Measurements from ENCODE around the gene KCNV2.

The KCNV2 gene

DNA sequence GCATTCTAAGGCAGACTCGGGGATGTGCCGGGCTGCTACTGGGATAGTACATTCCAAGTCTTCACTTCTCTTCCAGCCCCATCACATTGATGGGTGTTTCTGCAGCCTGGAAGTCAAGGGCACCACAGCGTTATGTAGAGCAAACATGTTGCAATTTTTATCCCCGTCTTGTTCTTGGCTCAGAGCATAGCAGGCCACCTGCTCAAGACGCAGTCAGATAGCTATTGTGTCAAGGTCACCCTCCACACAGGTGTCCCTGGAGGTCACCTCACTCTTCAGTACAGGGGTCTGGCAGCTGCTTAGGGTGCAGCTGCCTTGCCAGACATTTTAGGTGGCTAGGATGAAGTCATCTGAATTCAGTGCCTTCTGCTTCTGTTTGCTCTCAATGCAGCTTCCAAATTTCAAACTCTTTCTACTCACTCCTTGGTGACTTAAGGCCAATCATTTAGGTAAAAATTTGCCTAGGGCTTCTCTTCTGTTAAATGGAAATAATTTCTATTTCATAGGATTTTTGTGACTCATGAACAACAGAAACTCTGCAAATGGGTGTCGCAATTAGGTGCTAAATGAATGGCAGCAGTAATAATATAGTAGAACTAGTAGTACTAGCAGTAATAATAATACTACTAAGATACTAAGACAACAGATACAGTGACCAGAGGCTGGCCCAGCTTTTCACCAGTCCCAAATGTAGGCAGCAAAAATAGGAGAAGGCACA is 24.3 kb downstream of the KCNV2 start:
- H3K9ac ChIP-seq (ENCODE audit: low read length) = no peak overlapping the region
- H3K9me3 ChIP-seq (ENCODE audit: control insufficient read depth, low read length) = no peaks in the 10 kb centered on the region
- H3K36me3 ChIP-seq (ENCODE audit: control insufficient read depth, insufficient read depth, low read length) = no peaks in the 10 kb centered on the region
- no peak overlapping the region for H3K4me3 ChIP-seq (ENCODE audit: low read length)
- H3K27me3 ChIP-seq (ENCODE audit: control insufficient read depth, insufficient read depth, low read length) = no peaks in the 10 kb centered on the region
- no peaks in the 10 kb centered on the region for H3K4me1 ChIP-seq (ENCODE audit: control insufficient read depth, insufficient read depth, low read length)

DNA sequence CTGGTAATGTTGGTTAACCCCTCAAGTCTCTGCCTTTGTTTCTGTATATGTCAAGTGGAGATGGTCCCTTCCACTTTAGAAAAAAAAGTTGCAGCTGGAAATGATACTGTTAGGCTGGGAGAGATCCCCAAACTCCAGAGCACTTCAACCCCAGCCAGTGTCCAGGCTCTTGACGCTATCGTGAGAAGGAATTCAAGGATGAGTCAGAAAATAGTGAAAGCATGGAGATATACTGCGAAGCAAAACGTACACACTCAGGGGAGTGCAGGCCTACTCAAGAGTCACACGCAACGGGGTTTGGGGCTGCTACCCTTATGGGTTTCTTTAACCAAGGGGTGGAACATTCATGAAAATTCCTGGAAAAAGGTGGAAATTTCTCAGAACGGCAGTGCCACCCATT is 24.9 kb downstream of the KCNV2 start:
- no peak overlapping the region for H3K4me3 ChIP-seq (ENCODE audit: low read length)
- no peaks in the 10 kb centered on the region for H3K36me3 ChIP-seq (ENCODE audit: control insufficient read depth, insufficient read depth, low read length)
- no peaks in the 10 kb centered on the region for H3K9me3 ChIP-seq (ENCODE audit: control insufficient read depth, low read length)
- no peaks in the 10 kb centered on the region for H3K27me3 ChIP-seq (ENCODE audit: control insufficient read depth, insufficient read depth, low read length)
- no peak overlapping the region for H3K9ac ChIP-seq (ENCODE audit: low read length)
- H3K4me1 ChIP-seq (ENCODE audit: control insufficient read depth, insufficient read depth, low read length) = no peaks in the 10 kb centered on the region

DNA sequence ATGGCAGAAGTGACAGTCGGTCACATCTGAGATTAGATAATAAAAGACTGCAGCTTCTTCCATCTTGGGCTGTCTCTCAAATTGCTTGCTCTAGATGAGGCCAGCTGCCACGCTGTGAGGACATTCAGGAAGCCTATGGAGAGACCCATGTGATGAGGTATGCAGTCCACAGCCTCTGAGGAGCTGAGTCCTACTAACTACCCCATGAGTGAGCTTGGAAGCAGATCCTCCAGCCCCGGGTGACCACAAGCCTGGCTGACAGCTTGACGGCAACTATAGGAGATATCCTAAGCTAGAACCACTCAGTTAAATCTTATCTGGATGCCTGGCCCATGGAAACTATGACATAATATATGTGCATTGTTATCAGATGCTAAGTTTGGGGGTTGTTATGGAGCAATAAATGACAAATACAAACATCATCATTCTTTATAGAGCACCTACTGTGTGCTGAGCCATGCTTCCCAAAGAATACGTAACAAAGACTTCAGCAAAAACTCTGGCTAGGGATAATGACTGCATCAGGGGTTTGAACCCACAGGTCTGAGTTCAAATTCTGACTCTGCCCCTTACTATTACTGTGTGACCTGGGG is 26.7 kb downstream of the KCNV2 start:
- no peaks in the 10 kb centered on the region for H3K9me3 ChIP-seq (ENCODE audit: control insufficient read depth, low read length)
- H3K36me3 ChIP-seq (ENCODE audit: control insufficient read depth, insufficient read depth, low read length) = no peaks in the 10 kb centered on the region
- H3K4me1 ChIP-seq (ENCODE audit: control insufficient read depth, insufficient read depth, low read length) = no peaks in the 10 kb centered on the region
- no peak overlapping the region for H3K4me3 ChIP-seq (ENCODE audit: low read length)
- no peak overlapping the region for H3K9ac ChIP-seq (ENCODE audit: low read length)
- no peaks in the 10 kb centered on the region for H3K27me3 ChIP-seq (ENCODE audit: control insufficient read depth, insufficient read depth, low read length)

DNA sequence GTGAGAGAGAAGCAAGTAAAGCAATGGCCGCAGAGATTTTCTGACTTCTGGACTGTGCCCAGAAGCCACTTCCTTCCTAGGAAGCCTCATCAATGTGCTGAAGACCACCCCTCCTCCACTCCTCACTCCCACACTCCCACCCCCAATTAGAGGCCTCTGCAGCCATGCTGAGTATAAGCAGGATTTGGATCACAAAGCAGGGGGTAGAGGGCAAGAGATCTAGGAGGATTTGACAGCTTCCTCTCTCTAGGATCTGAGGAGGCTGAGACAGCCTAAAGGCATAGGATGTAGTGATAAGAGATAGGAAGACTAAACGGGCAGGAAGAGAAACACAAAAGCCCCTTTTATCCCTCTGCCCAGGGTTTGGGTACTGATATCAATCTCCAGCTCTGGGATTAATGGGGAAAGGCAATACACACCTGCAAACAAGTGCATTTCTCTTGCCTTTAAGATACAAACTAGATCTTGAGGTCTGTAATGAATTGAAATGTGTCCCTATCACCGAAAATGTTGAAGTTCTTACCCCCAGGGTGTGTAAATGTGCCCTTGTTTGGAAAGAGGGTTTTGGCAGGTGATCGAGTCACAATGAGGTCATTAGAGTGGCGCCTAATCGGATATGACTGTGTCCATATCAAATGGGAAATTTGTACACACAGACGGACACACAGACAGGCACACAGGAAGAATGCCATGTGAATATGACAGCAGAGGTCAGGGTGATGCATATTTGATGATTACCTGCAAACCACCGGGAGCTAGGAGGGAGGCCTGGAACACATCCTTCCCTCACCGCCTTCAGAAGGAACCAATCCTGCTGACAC is 28.5 kb downstream of the KCNV2 start:
- Histone ChIP-seq H3K36me3 (ENCODE audit: control insufficient read depth, insufficient read depth, low read length) (no peaks in the 10 kb centered on the region), H3K4me1 (ENCODE audit: control insufficient read depth, insufficient read depth, low read length) (no peaks in the 10 kb centered on the region), H3K9me3 (ENCODE audit: control insufficient read depth, low read length) (no peaks in the 10 kb centered on the region), H3K9ac (ENCODE audit: low read length) (no peak overlapping the region), H3K27me3 (ENCODE audit: control insufficient read depth, insufficient read depth, low read length) (no peaks in the 10 kb centered on the region), H3K4me3 (ENCODE audit: low read length) (no peak overlapping the region)

DNA sequence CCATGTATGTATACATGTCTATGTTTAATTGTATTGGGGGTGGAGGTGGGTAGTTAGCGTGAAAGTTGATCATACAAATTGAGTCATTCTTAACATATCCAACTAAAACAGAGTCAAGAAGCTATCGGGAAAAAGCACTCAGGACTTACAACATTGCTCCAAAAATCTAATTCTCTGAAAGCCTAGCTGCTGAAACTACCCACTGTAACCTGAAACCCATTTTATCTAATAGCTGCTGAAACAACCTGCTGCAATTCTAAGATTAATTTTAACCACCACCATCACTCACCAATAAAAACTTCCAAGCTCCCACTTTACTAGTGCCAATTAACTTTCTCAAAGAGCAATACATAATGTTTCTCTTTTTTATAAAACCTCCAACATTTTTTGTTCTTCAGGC is 32.2 kb downstream of the KCNV2 start:
- H3K36me3 ChIP-seq (ENCODE audit: control insufficient read depth, insufficient read depth, low read length) = no peaks in the 10 kb centered on the region
- no peak overlapping the region for H3K4me3 ChIP-seq (ENCODE audit: low read length)
- H3K9me3 ChIP-seq (ENCODE audit: control insufficient read depth, low read length) = no peaks in the 10 kb centered on the region
- H3K27me3 ChIP-seq (ENCODE audit: control insufficient read depth, insufficient read depth, low read length) = no peaks in the 10 kb centered on the region
- no peak overlapping the region for H3K9ac ChIP-seq (ENCODE audit: low read length)
- H3K4me1 ChIP-seq (ENCODE audit: control insufficient read depth, insufficient read depth, low read length) = no peaks in the 10 kb centered on the region

DNA sequence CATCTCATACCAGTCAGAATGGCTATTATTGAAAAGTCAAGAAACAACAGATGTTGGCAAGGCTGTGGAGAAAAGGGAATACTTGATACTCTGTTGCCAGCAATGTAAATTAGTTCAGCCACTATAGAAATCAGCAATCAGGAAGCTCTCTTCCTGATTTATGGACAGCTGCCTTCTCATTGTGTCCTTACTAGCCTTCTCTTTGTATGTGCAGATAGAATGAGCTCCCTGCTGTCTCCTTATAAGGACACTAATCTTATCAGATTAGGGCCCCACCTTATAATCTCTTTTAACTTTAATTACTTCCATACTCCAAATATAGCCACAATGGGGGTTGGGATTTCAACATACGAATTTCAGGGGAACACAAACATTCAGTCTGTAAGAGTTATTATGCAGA is 38.0 kb downstream of the KCNV2 start:
- Histone ChIP-seq H3K27me3 (ENCODE audit: control insufficient read depth, insufficient read depth, low read length) (no peaks in the 10 kb centered on the region), H3K4me3 (ENCODE audit: low read length) (no peak overlapping the region), H3K9ac (ENCODE audit: low read length) (no peak overlapping the region), H3K4me1 (ENCODE audit: control insufficient read depth, insufficient read depth, low read length) (no peaks in the 10 kb centered on the region), H3K36me3 (ENCODE audit: control insufficient read depth, insufficient read depth, low read length) (no peaks in the 10 kb centered on the region), H3K9me3 (ENCODE audit: control insufficient read depth, low read length) (no peaks in the 10 kb centered on the region)

DNA sequence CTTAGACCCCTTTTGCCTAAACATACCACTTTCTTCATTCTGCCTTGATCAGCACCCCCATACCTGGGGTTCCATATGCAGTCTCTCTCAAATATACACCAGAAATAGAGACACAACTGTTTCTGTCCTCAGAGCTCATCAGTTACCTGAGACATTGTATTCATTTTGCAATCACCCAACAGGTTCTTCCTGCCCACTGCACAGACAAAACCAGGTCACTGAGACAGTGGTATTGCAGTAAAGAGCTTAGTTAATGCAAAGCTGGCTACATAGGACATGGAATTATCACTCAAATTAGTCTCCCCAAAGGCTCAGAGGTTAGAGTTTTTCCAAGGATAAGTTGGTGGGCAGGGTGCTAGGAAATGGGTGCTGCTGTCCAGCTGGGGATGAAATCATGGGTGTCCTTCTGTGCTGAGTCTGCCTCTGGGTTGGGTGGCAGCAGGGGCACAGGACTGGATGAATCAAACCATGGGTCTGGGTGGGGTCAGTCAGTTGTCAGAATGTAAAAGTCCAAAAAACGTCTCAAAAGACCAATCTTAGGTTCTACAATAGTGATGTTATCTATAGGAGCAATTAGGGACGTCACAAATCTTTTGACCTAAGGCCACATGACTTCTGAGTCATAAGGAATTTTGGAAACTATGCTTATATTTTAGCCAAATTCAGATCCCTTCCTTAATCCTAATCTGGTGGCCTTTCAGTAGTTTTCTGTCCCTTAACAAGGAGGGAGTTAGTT is 41.0 kb downstream of the KCNV2 start:
- Histone ChIP-seq H3K27me3 (ENCODE audit: control insufficient read depth, insufficient read depth, low read length) (no peaks in the 10 kb centered on the region), H3K36me3 (ENCODE audit: control insufficient read depth, insufficient read depth, low read length) (no peaks in the 10 kb centered on the region), H3K4me1 (ENCODE audit: control insufficient read depth, insufficient read depth, low read length) (peaks cover 6% of the 10 kb centered on the region), H3K4me3 (ENCODE audit: low read length) (no peak overlapping the region), H3K9ac (ENCODE audit: low read length) (no peak overlapping the region), H3K9me3 (ENCODE audit: control insufficient read depth, low read length) (no peaks in the 10 kb centered on the region)

DNA sequence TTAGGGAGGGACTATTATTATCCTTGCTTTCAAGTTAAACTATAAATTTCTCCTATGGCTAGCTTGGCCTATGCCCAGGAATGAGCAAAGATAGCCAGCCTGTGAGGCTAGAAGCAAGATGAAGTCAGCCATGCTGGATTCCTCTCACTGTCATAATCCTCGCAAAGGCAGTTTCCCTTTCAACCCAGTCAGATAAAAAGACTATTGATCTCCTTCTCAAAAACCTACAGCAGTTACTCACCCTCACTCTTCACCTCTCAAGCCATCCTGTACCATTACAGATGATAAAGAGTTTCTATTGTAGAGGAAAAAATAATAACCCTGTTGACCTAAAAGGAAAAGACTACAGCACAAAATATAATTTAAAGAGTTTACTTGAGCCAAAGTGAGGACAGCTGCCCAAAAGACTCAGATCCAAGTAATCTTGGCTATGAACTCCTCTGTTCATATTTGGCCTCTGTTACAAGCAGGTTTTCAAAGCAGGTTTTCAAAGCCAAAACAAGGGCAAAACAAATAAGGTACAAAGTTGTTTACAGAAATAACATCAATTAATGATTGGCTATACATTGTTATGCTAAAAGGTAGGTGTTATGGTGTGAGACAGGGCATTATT is 41.7 kb downstream of the KCNV2 start:
- Histone ChIP-seq H3K27me3 (ENCODE audit: control insufficient read depth, insufficient read depth, low read length) (no peaks in the 10 kb centered on the region), H3K4me3 (ENCODE audit: low read length) (no peak overlapping the region), H3K9ac (ENCODE audit: low read length) (no peak overlapping the region), H3K4me1 (ENCODE audit: control insufficient read depth, insufficient read depth, low read length) (peaks cover 6% of the 10 kb centered on the region), H3K9me3 (ENCODE audit: control insufficient read depth, low read length) (no peaks in the 10 kb centered on the region), H3K36me3 (ENCODE audit: control insufficient read depth, insufficient read depth, low read length) (no peaks in the 10 kb centered on the region)

DNA sequence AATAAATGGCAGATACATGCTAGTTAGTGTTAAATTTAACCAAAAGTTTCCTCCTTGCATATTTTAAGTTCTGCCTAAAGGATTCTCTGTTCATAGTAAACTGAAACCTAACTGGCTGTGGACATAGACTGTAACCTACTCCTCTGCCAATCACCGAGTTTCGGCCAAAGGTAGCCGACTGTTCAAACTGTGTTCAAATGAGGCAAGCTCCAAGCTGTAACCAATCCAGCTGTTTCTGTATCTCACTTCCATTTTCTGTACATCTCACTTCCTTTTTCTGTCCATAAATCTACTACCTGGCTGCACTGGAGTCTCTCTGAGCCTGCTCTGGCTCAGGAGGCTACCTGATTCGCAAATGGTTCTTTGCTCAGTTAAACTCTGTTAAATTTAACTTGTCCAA is 44.1 kb downstream of the KCNV2 start:
- Histone ChIP-seq H3K4me3 (ENCODE audit: low read length) (no peak overlapping the region), H3K27me3 (ENCODE audit: control insufficient read depth, insufficient read depth, low read length) (no peaks in the 10 kb centered on the region), H3K4me1 (ENCODE audit: control insufficient read depth, insufficient read depth, low read length) (peaks cover 9% of the 10 kb centered on the region), H3K9ac (ENCODE audit: low read length) (no peak overlapping the region), H3K9me3 (ENCODE audit: control insufficient read depth, low read length) (no peaks in the 10 kb centered on the region), H3K36me3 (ENCODE audit: control insufficient read depth, insufficient read depth, low read length) (no peaks in the 10 kb centered on the region)

DNA sequence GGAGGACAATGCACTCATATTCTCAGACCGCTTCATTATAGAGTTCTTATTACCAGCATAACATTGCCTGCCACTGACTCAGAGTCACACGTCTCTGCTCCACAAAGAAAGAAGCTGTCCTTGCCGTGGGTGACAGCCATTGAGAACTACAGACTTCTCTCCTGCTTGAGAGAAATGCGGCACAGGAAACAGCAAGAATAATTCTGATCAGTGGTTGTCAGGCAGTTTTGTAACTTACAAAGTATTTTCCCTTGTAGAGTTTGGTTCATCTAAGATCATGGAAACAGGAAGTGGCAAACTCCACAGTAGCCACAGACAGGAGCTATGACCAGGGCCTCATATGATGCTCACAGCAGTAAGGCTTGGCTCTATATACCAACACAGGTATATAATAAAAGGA is 47.0 kb downstream of the KCNV2 start:
- H3K9me3 ChIP-seq (ENCODE audit: control insufficient read depth, low read length) = no peaks in the 10 kb centered on the region
- H3K4me3 ChIP-seq (ENCODE audit: low read length) = no peak overlapping the region
- H3K4me1 ChIP-seq (ENCODE audit: control insufficient read depth, insufficient read depth, low read length) = peaks cover 17% of the 10 kb centered on the region
- H3K27me3 ChIP-seq (ENCODE audit: control insufficient read depth, insufficient read depth, low read length) = no peaks in the 10 kb centered on the region
- H3K36me3 ChIP-seq (ENCODE audit: control insufficient read depth, insufficient read depth, low read length) = no peaks in the 10 kb centered on the region
- no peak overlapping the region for H3K9ac ChIP-seq (ENCODE audit: low read length)

DNA sequence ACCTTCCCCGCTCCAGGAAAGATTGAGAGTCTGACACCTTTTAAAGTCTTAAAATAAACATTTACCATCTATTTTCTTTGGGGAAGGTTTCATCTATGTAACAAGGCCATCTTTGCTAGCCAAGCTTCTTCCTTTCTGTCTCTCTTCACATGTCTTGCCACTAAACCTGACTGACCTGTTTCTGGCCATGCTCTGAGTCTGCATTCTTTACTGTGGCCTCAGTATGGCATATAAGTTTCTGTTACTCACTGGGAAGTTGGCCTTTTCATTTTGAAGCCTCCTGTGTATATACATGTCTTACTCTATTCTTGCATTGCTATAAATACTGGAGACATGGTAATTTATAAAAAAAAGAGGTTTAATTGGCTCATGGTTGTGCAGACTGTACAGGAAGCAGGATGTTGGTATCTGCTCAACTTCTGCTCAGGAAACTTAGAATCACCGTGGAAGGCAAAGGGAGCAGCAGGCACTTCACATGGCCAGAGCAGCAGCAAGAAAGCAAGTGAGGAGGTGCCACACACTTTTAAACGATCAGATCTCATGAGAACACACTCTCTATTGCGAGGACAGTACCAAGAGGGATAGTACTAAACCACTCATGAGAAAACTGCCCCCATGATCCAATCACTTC is 48.1 kb downstream of the KCNV2 start:
- no peaks in the 10 kb centered on the region for H3K9me3 ChIP-seq (ENCODE audit: control insufficient read depth, low read length)
- no peak overlapping the region for H3K4me3 ChIP-seq (ENCODE audit: low read length)
- no peak overlapping the region for H3K9ac ChIP-seq (ENCODE audit: low read length)
- no peaks in the 10 kb centered on the region for H3K27me3 ChIP-seq (ENCODE audit: control insufficient read depth, insufficient read depth, low read length)
- H3K36me3 ChIP-seq (ENCODE audit: control insufficient read depth, insufficient read depth, low read length) = no peaks in the 10 kb centered on the region
- H3K4me1 ChIP-seq (ENCODE audit: control insufficient read depth, insufficient read depth, low read length) = peaks cover 17% of the 10 kb centered on the region

Measured in mucosa of stomach (tissue), 1 donor.